Right lobe of liver (tissue), 6 donors: ENCODE results near the gene C19orf12. TPM values are rescaled to one million over a fixed set of nuclear protein-coding genes. Genes with fewer than 3 reads are reported as not detected.

Experiments used
- ATAC-seq, 4 donors: fragments of 200-7000 bp; cut with Tn5 transposase; one replicate each; pipeline ENCODE4 v1.9.1; 2020; ENCODE audit warnings: mild to moderate bottlenecking in 4 of 4, moderate library complexity in 4 of 4
- DNase-seq, 3 donors: peaks; one replicate each; pipeline ENCODE4 v3.0.0-alpha.2; 2020
- H3K27ac ChIP-seq, 3 donors: fragments of 200-600 bp; one replicate each; pipeline ENCODE4 v1.8.0; 2022
- H3K27me3 ChIP-seq, 2 donors: fragments of 200-600 bp; one replicate each; pipeline ENCODE4 v1.8.0; 2022
- H3K36me3 ChIP-seq, 4 donors: fragments of 200-600 bp; sonication (generic) in 1 of 4; one replicate each; pipeline versions ENCODE4 v1.5.1 to v1.8.0; 2017 to 2022; ENCODE audit warnings: control low read depth in 1 of 4
- H3K4me1 ChIP-seq, 4 donors: fragments of 200-600 bp; sonication (generic) in 1 of 4; one replicate each; pipeline versions ENCODE4 v1.5.1 to v1.8.0; 2017 to 2022; ENCODE audit warnings: control low read depth in 1 of 4
- H3K4me3 ChIP-seq, 3 donors: fragments of 200-600 bp; one replicate each; pipeline ENCODE4 v1.8.0; 2022
- H3K9me3 ChIP-seq, 4 donors: fragments of 200-600 bp; sonication (generic) in 1 of 4; one replicate each; pipeline versions ENCODE4 v1.5.1 to v1.8.0; 2017 to 2022; ENCODE audit warnings: control low read depth in 1 of 4
- CTCF ChIP-seq, 4 donors: fragments of 200-600 bp in 3 of 4; fragments of 450-650 bp in 1 of 4; IDR thresholded peaks; one replicate each; pipeline versions ENCODE4 v1.5.1 to v1.8.0; 2016 to 2022; ENCODE audit warnings: antibody characterized with exemption in 4 of 4, mild to moderate bottlenecking in 2 of 4
- POLR2A ChIP-seq: fragments of 450-650 bp; IDR thresholded peaks from one replicate; pipeline ENCODE4 v1.6.1; 2017; ENCODE audit warnings: antibody characterized with exemption, mild to moderate bottlenecking
- WGBS: methylation state at CpG from one replicate; pipeline ENCODE4 v1.1.6; 2018; ENCODE audit warnings: low coverage, low lambda C conversion rate; ENCODE audit not compliant: insufficient coverage; ENCODE audit errors: missing lambda C conversion rate; 5-methylcytosine and 5-hydroxymethylcytosine counted together
- intact Hi-C, 2 donors: fragments of 100-400 bp; cut with DNase I; formaldehyde crosslinking; loops; one replicate each; pipeline versions ENCODE4 v1.11.2 to v1.14.1; 2022
- total RNA-seq, 6 experiments: library from RNA; depleted of rRNA in 2 of 6; stranded (reverse); fragments of >200 nt in 2 of 6; fragmentation: NEBNext Ultra II Directional in 3 of 6; extraction: Animal tissue kit (Norgen Biotek cat#: 25700) in 3 of 6; gene quantifications; one replicate each; pipeline versions ENCODE4 v1.1.0 to v1.2.4, GENCODE V29; 2016 to 2023
- donor health status: DM: no; HTN: yes; CAD: no.
- donor health status: DM: no; HTN: no; CAD: no.
- donor health status: DM: no; HTN: no; CAD: no.
- donor health status: DM: no; HTN: yes; CAD: no.
- donor health status: DM: no; HTN: yes; CAD: no.

C19orf12 gene
- total RNA-seq, 6 experiments from 2014 or later, result 35.2 to 62.8 (median 52.4) TPM

DNA sequence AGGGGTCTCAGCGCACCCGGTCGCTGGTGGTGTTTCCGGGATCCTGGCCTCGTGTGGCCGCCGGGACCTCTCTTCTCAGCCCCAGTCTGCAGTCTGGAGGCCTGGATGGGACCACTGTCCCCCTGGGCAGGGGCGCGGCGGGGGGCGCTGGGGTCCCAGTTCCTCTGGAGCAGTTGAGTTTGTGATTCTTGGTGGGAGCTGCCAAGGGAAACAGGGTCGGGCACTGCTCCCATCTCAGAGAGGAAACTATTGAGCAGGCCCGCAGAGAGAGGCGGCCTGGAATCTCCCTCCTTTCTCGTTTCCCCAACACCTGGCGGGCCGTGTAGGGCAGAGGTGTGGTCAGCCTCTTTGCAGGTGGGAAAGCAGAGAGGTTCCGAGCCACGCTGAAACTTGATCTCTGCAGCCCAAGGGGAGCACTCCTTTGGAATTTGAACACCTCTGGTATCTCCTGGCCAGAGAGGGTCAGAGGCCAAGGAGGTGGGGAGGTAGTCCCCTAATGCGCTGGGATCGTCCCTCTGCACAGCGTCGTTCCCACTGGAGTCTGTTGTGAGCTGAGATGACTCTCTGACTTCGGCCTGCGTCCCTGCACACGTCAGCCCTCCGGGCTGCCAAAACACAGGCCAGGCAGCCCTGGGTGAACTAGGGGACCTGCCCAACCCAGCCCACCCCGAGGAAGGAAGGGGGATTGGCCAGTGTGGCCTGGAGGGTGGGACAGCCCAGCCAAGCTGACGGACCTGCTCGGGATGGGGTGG is 49.1 kb downstream of the C19orf12 start:
- DNase-seq (peak; percentile 67 to 77 (median 75)), ATAC-seq (peak; percentile 42 to 58 (median 50))
- H3K9me3 ChIP-seq, result no peaks in the 10 kb centered on the region
- TF ChIP-seq CTCF (IDR thresholded peaks at IDR 0.05) (no peak), POLR2A (peak; percentile 30)
- intact Hi-C loops, result no loop called here
- H3K4me3 ChIP-seq, result peak overlapping the region; percentile 83 to 95 (median 94)
- WGBS, result 6% methylated on average over 6 of the region's 30 CpGs
- H3K27me3 ChIP-seq, result no peaks in the 10 kb centered on the region
- H3K36me3 ChIP-seq, result no peaks in the 10 kb centered on the region
- peaks cover 0 to 53% (median 19%) of the 10 kb centered on the region in 4 donors for H3K4me1 ChIP-seq
- peak overlapping the region; percentile 74 to 85 (median 83) for H3K27ac ChIP-seq

- intact Hi-C loops, result no loop called here
- H3K9me3 ChIP-seq, result no peaks in the 10 kb centered on the region
Measured at GRCh38 chr19:29665215-29665825, 49.7 kb downstream of the C19orf12 start, which contains the start of gene PLEKHF1. Gene PLEKHF1 (plus strand): TSS chr19:29665461. CDS start chr19:29673840, 8,379 bp downstream.

DNA sequence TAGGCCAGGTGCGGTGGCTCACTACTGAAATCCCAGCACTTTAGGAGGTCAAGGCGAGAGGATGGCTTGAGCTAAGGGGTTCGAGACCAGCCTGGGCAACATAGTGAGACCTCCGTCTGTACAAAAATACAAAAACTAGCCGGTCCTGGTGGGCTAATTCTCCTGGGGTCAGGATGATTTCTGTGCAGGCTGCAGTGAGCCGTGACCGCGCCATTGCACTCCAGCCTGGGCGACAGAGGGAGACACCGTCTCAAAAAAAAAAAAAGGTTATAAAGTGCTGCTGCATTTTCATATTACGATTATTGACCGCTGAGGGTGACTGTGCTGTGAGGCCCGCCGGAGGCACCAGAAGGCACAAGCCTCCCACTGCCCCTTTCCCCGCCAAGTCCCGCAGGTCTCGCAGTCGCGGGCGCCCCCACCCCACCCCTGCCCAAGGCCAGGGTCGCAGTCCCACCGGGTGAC is 50.3 kb downstream of the C19orf12 start:
- no peaks in the 10 kb centered on the region for H3K9me3 ChIP-seq
- no peaks in the 10 kb centered on the region for H3K36me3 ChIP-seq
- H3K27ac ChIP-seq, result peak overlapping the region; percentile 48 to 85 (median 83)
- intact Hi-C loops, result no loop called here
- no peak for DNase-seq
- H3K4me1 ChIP-seq, result peaks cover 0 to 42% (median 16%) of the 10 kb centered on the region in 4 donors
- H3K4me3 ChIP-seq, result peak overlapping the region; percentile 83 to 95 (median 94)
- ATAC-seq, result peak in 3 of 4 donors; percentile 1 to 37 (median 16)
- H3K27me3 ChIP-seq, result no peaks in the 10 kb centered on the region
- 17% methylated on average over 14 of the region's 22 CpGs for WGBS
- TF ChIP-seq POLR2A (no peak), CTCF (IDR thresholded peaks at IDR 0.05) (peak; percentile 15 to 39 (median 28))

More at GRCh38 chr19:29665215-29665825, 49.7 kb downstream of the C19orf12 start, which contains the start of gene PLEKHF1:
- Histone ChIP-seq H3K4me3 (peak within 1 kb of the TSS; percentile 83 to 95 (median 94)), H3K27ac (peak within 1 kb of the TSS; percentile 74 to 85 (median 83)), H3K4me1 (peaks cover 0 to 46% (median 16%) of the 10 kb centered on the region in 4 donors), H3K27me3 (no peaks in the 10 kb centered on the region), H3K36me3 (no peaks in the 10 kb centered on the region)
- peak; percentile 84 to 94 (median 92) for ATAC-seq
- 0% methylated on average over 16 of the region's 75 CpGs for WGBS
- peak; percentile 95 to 96 (median 95) for DNase-seq
- TF ChIP-seq CTCF (IDR thresholded peaks at IDR 0.05), result peak in 1 of 4 donors; percentile 7
- peak; percentile 81 for TF ChIP-seq POLR2A

DNA sequence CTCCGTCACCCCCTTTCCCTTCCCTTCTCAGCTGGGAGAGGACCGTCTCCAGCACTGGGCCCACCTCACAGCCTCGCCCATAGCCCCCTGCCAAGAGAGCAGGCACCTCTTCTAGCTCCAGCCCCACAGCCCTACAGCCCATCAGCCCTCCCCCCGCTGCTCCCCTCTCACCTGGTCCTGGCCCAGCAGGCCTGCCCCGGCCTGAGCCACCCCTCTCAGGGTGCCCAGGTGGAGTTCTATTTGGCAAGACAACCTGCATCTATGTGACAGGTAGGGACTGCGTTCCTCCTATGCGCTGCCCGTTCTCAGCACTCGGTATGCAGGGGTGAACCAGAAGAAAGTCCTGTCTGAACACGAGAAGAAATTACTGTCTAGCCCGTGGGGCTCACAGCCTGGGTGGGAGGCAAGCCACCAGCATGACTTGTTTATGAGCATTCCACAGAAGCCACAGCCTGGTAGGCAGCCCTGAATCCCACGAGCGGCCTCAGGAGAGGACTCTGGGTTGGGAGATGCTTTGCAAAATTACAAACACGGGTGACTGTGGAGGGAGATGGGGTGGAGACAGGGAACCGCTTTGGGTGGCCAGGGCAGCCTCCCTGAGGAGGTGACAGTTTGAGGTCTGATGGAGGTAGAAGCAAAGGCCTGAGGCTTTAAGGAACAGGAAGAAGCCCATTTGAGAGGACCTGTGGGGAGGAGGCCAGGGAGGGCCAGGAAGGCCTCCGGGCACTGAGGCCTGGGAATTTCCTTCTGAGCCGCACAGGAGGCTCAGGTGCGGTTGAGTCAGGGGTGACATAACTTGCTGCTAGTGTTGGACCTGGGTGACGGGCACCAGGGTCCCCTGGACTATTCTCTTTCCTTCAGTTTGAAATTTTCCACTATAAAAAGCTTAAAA is 51.0 kb downstream of the C19orf12 start:
- Histone ChIP-seq H3K4me3 (peak overlapping the region in 1 of 3 donors; percentile 94), H3K4me1 (peaks cover 0 to 42% (median 16%) of the 10 kb centered on the region in 4 donors), H3K36me3 (no peaks in the 10 kb centered on the region), H3K27ac (peak overlapping the region in 2 of 3 donors; percentile 48 to 85), H3K27me3 (no peaks in the 10 kb centered on the region), H3K9me3 (no peaks in the 10 kb centered on the region)
- WGBS, result 83% methylated on average over 9 of the region's 19 CpGs
- TF ChIP-seq POLR2A, result no peak
- TF ChIP-seq CTCF (IDR thresholded peaks at IDR 0.05), result no peak
- intact Hi-C loops, result no loop called here
- DNase-seq (no peak), ATAC-seq (no peak)
